CD1c-positive myeloid dendritic cell (primary cell): Measurements from ENCODE around the gene TFF3.

Source experiments
- DNase-seq: peaks from one replicate; pipeline ENCODE4 v3.0.0-alpha.2; 2016; ENCODE audit errors: extremely low spot score

TFF3 gene, protein sequence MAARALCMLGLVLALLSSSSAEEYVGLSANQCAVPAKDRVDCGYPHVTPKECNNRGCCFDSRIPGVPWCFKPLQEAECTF

DNA sequence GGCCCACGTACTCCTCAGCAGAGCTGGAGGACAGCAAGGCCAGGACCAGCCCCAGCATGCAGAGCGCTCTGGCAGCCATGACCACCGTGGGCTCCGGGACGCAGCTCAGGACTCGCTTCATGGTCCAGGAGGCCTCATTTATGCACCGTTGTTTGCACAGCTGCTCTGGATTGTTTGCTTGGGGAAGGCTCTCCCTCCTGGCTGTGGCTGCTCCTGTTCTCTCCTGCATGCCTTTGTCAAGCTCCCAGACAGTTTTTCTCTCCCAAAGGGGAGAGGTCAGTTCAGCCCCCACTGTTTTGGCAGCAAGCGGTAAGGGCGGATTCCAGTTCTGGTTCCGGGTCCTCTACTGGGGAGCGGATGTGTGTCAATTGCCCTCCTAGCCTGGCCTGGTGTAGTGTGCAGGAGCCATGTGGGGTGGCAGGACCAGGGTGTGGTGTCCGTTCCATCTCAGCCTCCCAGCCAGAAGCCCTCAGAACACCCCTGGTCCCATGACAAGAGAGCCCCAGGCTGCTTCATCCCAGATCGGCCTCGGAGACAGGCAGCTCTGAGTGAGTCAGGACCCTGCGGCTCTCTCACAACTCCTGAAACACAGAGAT is at the start of gene TFF3:
Gene TFF3 (minus strand): TSS at position 114 of the 596 bp plus-strand sequence. CDS start 35 bp downstream, at position 79.
- DNase-seq, result no peak

DNA sequence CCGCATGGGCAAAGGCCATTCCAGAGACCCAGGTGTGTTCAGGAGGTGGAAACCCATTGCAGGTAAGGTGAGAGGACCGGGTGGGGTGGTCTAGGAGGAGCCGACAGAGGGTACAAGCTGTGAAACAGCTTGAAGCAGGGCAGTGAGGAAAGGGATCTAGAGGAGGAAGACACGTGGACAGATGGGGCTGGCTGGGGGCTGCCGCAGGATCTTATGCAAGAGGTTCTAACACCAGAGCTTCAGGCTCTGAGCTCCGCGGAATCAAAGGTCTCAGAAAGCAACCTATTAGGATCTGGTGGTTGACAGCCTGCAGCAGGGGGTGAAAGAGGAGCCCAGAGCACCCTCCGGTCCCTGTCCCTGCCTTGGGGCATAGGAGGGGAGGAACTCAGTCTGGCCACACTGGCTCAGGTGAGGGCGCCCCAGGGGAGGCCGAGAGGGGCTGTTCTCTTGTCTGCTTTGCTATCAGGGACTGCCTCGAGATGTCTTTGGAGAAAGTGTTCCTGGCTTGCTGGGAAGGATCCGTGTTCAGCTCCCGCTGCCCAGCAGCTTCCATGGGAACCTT is 49.2 kb upstream of the TFF3 start:
- DNase-seq, result no peak

DNA sequence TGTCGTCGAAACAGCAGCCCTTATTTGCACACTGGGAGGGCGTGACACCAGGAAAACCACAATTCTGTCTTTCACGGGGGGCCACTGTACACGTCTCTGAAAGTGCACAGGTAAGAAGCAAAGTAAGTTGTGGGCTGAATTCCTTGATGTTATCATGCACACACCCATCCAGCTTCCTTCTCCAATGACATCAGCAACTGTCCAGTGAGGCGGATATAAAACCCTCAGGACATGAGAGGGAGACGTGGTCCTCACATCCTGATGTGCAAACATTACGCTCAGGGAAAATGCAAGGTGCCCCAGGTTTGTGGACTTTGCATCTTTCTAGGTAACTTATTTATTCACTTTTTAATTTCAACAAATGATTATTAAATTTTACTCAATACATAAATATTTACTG is 48.1 kb upstream of the TFF3 start:
- DNase-seq, result no peak

DNA sequence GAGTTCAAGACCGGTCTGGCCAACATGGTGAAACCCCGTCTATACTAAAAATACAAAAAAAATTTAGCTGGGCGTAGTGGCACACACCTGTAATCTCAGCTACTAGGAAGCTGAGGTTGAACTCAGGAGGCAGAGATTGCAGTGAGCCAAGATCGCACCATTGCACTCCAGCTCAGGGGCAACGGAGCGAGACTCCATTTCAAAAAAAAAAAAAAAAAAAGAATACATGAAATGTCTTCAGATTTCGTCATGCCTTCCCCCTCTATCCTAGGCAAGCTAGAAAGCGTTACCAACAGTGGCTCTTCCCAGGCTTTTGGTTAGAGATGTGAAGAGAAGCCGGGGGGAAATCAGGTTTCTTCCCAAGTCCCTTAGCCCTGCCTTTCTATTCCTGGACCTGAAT is 47.5 kb upstream of the TFF3 start:
- no peak for DNase-seq

DNA sequence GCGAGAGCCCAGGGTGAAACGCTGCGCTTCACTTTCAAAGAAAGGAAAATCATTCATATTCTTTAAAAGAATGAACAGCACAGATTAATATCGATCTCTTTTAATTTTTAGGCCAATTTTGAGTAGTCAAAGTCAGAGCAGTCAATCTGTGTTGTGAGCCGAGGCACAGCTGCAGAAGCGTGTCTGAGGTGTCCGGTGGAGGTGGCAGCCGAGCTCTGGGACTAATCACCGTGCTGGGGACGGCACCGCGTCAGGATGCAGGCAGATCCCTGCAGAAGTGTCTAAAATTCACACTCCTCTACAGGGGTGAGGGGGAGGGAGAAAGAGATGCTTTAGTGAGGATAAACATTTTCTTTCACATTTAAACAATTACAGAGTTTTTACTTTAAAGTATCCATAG is 47.0 kb upstream of the TFF3 start:
- no peak for DNase-seq

DNA sequence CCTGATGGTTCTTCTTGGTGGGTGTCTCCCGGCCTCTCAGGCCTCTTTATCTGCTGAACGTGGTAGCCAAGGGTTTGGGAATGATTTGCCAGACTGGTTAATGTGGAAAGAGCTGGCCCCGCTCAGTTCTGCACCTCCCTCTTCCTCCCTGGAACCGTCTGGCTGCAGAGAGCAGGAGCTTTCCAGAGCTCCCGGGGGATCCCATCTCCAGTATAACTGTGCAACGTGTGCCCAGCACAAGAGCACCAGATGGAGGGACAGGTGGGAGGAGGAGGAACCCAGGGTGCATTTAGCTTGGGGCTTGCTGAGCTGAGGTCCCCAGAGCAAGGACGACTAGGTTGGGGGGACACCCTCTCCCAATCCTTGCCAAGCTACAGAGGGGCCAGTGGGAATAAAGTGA is 46.1 kb upstream of the TFF3 start:
- no peak for DNase-seq

DNA sequence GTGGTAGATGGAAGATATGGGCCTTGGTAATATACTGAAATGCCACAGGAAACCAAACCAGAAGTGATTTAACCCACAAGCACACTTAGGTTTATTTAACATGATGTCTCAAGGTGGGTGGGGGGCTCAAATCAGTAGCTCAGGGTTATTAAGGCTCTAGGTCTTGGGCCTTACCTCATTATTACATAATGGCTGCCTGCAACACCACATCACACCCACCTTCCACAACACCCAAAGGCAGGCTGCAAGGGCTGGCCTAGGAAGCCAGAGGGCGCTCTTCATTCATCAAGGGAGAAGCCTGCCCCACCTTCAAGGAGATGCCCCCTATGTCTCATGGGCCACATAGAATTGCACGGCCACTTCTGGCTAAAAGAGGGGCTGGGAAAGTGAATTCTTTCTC is 45.1 kb upstream of the TFF3 start:
- no peak for DNase-seq

DNA sequence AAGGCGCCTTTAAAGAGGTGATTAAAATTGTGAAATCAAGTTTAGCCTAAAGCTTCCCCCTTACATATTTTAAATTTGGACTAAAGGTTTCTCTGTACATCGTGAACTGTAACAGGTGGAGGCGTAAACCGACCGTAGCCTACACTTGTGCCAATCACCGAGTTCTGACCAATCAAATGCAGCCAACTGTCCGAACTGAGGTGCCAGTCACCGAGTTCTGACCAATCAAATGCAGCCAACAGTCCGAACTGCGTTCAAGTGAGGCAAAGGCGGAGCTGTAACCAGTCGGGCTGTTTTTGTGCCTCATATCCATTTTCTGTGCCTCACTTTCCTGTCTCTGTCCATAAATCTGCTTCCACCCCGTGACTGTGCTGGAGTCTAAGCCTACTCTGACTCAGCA is 43.7 kb upstream of the TFF3 start:
- DNase-seq, result no peak

DNA sequence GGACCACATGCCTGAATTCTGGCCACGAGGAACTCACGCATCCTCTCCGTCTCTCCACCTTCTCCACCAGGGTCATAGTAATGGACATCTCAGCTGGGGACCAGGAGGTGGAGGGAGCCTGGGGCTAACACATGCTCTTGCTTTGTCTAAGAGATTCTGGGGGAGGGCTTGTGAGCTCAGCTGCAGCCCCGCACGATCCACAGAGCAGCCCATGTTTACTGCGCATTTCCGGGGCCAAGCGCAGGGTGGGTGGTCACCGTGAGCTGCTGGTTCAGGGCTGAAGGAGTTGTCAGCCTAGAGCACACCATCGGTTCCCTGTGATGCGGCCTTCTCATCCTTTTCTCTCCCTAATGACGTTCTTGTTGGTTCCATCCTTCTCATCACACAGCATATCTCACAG is 43.1 kb upstream of the TFF3 start:
- DNase-seq, result no peak

DNA sequence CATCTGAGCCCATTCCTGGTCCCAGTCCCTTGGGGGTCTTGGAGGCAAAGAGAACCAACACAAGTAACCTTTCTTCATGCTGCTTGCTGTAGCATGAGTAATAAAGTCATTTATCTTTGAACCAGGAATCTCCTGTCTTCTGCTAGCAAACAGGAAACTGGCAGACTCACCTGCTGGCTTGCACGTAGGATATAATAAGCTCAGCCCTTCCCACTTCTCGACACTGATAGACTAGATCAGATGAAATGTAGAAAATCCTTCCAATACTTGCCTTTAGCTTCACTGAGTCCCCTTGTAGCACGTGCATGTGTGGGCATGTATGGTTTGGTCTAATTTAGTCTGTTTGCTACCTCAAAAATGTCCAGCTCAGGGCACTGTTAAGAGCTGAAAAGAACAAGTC is 42.1 kb upstream of the TFF3 start:
- no peak for DNase-seq

DNA sequence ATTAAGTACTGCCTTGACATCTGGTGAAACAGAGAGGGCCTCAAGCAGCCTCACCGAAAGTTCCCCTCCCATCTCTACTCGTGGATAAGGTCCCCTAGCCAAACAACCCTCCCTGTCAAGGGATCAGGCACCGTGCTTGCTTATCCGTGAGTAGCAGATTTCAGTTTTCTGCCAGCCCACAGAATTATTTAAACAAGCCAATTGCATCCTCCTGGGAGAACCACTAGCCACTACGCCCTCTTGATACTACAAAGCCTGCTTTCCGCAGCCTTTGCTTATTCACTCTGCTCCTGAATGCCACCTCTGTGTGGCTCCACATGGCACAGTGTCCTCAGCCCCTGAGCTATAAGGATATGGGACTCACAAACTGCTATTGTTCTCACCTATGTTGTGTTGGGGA is 41.4 kb upstream of the TFF3 start:
- no peak for DNase-seq

DNA sequence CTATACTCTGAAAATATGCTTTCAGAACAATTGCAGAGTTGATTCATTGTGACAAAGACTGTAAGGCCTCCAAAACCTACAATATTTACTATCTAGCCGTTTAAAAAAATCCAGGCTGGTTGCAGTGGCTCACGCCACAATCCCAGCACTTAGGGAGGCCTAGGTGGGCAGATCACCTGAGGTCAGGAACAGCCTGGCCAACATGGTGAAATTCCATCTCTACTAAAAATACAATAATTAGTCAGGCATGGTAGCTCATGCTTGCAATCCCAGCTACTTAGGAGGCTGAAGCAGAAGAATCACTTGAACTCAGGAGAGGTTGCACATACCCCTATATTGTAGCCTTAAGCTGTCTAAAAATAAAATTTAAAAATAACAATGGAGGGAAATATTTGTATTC is 40.8 kb upstream of the TFF3 start:
- DNase-seq, result no peak

DNA sequence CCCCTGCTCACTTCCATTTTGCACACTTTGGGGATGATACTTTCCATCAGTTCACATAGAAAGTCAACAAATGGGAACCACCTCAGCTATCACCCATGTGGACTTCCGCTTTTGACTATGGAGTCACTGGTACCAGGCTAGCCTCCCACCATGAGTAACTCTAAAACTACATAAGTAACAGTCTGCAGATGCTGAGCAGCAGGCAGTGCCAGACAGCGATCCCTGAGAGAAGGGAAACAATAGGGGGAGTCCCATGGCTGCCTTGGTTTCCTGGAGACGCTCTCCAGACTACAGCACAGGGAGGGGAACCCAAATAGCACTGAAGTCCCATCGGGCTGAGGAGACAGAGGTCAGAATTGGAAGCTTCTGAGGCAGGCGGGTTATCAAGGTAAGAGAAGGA is 38.4 kb upstream of the TFF3 start:
- DNase-seq, result no peak

DNA sequence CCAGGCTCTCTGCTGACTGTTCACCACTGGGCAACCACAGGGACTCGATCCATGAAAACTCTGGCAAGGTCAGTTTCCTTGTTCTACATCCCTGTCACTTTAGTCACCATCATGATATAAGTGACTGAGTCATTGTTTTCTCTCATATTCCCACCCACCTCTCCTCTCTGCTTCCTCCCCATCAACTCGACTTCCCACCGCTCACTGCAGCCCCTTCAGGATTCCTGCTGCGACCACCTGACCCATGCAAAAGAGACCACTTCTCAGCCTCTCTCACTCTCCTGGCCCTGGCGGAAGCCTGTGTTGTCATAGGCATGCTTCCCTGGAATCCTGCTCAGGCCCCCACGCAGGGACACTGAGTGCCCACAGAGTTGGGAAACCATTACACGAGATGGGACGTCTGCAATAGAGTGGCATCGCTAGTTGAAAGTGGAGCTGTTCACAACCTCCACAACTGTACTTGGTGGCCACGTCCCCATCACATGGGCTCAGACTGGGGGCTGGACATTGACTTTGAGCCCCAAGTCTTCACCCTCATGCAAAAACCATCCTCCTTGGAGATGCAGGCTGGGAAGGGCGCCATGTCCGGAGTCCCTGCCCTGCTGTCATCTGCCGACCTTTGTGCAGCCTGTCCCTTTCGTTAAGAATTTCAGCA is 37.4 kb upstream of the TFF3 start:
- DNase-seq, result no peak

DNA sequence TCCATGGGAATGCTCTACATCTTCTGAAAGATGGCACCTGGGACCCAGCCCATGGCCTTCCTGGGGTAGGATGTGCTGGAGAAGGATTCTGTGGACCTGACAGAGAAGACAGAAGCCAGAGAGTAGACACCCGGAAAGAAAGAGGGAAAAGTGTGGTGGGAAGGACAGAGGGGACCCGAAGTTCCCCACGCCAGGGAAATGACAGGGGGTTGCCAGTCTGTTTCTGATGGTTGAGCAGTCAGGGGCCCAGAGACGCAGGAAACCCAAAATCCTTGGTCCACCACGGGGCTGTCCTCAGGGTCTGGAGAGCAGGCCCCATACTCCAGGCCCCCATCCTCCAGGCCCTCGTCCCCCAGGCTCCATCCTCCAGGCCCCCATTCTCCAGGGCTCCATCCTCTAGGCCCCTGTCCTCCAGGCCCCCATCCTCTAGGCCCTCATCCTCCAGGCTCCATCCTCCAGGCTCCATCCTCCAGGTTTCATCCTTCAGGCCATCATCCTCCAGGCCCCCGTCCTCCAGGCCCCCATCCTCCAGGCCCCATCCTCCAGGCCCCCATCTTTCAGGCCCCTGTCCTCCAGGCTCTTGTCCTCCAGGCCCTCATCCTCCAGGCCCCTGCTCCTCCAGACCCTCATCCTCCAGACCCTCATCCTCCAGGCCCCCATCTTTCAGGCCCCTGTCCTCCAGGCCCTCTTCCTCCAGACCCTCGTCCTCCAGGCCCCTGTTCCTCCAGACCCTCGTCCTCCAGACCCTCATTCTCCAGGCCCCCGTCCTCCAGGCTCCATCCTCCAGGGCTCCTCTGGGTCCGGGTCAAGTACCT is 36.6 kb upstream of the TFF3 start:
- no peak for DNase-seq

DNA sequence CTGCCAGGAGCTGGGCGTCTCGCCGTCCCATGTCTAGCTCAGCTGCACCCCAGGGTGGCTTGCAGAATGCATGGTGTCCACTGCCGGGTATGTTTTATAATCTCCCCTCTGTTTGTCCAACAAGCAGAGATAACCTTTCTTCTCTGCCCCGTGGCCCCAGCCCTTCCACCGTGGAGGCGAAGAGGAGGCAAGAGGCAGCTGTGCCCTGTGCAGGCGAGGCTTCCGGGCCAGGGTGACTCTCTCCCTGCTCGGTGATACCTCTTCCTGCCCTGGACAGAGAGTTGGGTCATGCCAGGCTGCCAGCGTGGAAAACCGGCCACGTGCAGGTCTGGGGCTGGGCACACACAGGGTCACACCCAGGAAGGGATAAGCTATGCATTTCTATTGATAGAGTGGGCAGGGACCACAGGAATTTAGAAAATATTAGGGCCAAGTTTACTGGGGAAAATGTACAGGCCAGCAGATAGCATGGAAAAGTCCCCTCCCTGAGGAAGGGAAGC is 35.8 kb upstream of the TFF3 start, which contains the start of gene TFF2:
Gene TFF2 (minus strand): TSS at position 68 of the 500 bp plus-strand sequence. CDS start 37 bp downstream, at position 31.
- DNase-seq, result no peak

DNA sequence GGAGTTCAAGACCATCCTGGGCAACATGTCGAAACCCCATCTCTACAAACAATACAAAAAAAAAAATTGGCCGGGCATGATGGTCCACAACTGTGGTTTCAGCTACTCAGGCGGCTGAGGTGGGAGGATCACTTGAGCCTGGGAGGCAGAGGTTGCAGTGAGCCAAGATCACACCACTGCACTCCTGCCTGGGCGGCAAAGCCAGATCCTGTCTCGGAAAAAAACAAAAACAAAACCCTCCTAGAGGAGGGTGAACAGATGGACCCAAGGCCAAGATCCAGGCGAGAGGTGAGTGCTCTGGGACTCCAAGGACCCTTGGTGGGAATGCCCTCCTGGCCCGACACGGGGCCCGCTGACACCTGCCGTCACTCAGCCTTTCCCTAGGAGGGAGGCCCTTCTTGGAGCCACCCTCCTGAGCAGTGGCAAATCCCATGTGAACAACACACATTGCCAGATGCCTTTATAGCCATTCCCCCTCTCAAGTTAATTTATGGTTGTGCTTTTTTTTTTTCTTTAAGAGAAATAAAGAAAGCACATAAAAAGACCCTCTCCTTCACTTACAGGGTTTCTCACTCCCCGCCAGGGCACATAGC is 35.2 kb upstream of the TFF3 start:
- no peak for DNase-seq

DNA sequence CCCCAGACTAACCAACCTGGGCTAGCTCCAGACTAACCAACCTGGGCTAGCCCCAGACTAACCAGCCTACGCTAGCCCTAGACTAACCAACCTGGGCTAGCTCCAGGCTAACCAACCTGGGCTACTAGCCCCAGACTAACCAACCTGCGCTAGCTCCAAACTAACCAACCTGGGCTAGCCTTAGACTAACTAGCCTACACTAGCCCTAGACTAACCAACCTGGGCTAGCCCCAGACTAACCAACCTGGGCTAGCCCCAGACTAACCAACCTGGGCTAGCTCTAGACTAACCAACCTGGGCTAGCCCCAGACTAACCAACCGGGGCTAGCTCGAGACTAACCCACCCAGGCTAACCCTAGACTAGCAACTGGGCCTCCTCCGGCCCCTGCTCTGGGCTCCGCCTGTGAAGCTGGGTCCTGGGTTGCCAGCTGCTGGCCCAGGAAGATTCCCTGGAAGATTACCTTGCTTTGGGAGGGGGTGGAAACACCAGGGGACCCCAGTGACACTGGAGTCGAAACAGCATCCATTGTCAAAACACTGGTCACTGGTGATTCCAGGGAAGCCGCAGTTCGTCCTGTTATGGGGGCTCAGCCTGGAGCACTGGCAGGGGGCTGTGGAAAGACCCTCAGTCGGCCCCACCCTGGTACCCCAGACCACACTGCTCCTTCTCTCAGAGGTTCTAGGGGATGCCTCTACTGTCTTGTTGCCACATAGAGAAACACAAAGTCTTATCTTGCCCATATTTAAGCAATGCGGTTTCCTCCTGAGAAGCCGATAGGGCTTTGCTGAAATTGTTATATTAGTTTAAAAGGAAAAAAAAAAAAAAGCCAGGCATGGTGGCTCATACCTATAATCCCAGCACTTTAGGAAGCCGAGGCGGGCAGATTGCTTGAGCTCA is 34.5 kb upstream of the TFF3 start:
- DNase-seq, result no peak

DNA sequence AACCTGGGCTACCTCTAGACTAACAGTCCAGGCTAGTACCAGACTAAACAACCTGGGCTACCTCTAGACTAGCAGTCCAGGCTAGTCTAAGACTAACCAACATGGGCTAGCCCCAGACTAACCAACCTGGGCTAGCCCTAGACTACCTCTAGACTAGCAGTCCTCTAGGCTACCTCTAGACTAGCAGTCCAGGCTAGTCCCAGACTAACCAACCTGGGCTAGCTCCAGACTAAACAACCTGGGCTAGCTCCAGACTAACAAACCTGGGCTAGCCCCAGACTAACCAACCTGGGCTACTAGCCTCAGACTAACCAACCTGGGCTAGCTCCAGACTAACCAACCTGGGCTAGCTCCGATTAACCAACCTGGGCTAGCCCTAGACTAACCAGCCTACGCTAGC is 33.6 kb upstream of the TFF3 start:
- DNase-seq, result no peak

DNA sequence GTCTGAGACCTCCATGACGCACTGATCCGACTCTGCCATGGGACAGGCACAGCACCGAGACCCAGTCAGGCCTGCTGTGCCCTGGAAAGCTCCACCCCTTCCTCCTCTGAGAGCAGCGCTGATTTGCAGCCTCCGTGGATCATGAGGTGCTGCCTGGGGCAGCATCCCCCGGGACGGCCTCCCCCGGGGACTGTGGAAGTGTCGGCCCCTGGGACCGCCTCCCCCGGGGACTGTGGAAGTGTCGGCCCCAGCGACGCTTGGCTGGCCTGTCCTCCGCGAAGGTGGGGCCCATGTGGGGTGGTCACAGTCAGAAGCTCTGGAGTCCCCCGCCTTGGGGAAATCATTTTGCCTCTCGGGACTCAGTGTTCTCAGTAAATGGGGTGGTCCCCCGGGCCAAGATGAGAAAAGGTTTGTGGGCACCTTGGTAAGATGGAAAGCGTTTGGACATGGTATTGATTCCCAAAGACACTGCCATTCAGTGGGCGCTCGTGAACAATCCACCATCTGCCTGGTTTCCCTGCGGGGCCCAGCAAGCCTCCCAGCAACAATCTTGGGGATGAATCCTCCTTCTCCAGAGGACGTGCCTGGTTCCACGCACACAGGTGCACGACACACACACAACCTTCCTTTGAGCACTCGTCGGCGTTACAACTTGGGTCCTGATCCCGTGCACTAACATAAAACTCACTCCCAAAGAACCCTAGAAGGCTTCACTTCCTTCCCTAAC is 32.6 kb upstream of the TFF3 start:
- DNase-seq, result no peak
